Measurements from ENCODE around the gene TRABD2B. TPM values are rescaled to one million over a fixed set of nuclear protein-coding genes. Genes with fewer than 3 reads are reported as not detected.

The TRABD2B gene
- total and polyA plus RNA-seq, 2 donors: 2.4 to 6.1 TPM

DNA sequence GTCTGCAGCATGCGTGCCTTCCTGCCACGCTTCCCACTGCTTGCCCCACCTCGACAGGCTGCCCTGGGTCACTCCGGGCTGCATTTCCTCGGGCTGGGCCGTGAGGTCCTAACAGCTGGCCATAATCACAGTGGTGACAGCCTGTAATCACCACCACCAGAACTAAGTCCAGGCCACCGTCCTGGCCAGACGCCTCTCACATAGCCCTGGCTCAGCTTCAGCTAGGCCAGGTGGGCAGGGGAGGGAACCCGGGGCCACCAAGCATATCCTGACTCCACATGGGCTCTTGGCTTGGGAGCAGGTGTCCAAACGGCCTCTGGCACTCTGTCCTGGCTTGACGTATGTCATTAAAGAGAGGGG is 229.5 kb downstream of the TRABD2B start:
- Histone ChIP-seq H3K4me3 (ENCODE audit: low read depth, low read length) (no peak overlapping the region), H3K36me3 (ENCODE audit: insufficient read depth) (no peaks in the 10 kb centered on the region), H3K27ac (ENCODE audit: low read depth) (no peak overlapping the region), H3K4me1 (ENCODE audit: insufficient read depth) (no peaks in the 10 kb centered on the region)
- WGBS: 60% methylated on average over 11 of the region's 11 CpGs
- no peak for DNase-seq (ENCODE audit: extremely low spot score)

DNA sequence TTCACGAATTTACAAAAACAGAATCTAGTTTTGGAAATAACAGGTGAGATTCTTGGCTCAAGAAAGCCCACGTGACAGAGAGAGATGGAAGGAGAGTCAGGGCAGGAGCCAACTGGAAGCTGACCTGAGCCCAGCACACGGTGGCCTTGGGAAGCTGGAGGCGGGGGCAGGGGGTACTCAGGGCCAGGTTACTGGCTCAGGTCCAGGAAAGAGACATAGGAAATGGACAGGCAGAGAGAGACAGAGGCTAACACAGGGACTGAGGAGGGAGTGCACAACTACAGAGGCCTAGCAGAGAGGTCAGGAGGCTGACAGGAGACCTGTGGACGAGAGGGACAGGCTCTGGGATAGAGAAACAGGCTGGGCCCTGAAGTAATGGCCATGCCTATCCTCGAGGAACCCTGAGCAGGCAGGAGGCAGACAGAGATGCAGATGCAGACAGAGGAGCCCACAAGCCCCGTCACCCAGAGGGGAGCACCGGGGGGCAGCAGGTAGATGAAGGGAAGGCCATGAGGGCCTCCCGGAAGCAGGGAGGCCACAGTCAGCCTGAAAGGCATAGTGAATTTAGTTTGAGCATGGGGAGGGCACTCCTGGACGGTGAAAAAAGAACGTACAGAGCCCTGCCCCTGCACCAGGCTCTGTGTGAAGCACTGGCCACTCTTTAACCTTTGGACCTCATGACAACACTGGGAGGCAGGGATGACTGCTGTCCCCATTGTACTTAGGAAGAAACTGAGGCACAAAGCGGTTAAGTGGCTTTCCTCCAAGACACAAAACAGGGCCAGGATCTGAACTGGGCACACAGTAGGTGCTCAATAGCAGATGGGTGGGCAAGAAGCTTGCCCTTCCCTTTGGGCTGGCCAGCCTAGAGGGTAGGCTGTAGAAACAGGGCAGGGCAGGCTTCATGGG is 230.1 kb downstream of the TRABD2B start:
- no peaks in the 10 kb centered on the region for H3K4me1 ChIP-seq (ENCODE audit: insufficient read depth)
- DNase-seq (ENCODE audit: extremely low spot score): no peak
- H3K36me3 ChIP-seq (ENCODE audit: insufficient read depth): no peaks in the 10 kb centered on the region
- no peak overlapping the region for H3K27ac ChIP-seq (ENCODE audit: low read depth)
- H3K4me3 ChIP-seq (ENCODE audit: low read depth, low read length): no peak overlapping the region
- 84% methylated on average over 12 of the region's 12 CpGs for WGBS

DNA sequence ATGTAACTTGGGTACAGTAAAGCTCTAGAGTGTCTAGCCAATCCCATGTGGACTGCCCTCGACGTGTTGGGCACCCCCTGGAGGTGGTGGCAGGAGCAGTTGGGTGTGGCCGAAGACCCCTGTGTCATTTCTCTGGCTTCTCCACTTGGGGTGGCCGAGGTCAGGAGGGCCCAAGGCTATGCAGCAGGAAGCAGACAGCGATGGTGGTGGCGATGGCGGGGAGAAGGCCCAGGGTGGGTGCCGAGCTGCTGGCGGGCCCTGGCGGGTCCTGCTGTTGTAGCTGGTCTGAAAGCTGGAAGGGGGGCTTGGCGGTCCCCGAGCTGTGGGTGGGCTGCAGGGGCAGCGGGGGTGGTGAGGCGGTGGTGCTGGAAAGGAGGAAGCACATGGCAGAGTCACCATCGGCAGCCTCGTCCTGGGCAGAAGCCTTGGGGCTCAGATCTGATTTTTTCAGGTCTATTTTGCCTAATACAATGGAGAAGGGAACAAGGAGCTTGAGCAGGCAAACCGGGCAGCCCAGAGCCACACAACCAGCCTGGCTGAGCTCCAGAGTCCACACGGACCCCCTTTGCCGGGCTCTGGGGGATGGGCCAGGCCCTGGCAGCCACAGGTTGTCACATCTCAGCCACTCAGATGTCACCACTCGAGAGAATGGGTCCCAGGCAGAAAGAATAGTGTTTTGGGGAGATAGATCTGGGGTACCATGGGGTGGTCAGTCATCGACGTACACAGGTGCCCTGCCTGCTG is 231.3 kb downstream of the TRABD2B start:
- no peak overlapping the region for H3K27ac ChIP-seq (ENCODE audit: low read depth)
- H3K36me3 ChIP-seq (ENCODE audit: insufficient read depth): no peaks in the 10 kb centered on the region
- WGBS: 94% methylated on average over 22 of the region's 22 CpGs
- no peak overlapping the region for H3K4me3 ChIP-seq (ENCODE audit: low read depth, low read length)
- no peaks in the 10 kb centered on the region for H3K4me1 ChIP-seq (ENCODE audit: insufficient read depth)
- DNase-seq (ENCODE audit: extremely low spot score): no peak

DNA sequence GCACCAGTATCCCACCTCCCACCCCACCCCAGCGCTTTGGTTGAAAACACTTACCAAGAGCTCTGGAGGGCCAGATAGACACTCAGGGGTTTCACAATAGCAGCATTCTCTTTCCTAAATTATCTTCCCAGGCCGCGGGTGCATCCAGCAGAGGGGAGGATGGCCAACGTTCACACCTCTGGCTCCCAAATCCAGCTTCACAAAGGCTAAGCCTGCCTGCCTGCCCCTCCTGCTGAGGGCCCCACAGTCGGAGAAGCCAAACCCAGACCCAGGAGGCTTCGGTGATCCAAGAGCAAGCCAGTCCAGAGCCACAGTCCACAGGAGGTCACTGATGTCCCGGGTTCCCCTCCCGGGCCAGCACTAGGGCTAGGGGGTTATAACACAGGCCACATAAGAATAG is 231.9 kb downstream of the TRABD2B start:
- H3K4me1 ChIP-seq (ENCODE audit: insufficient read depth): no peaks in the 10 kb centered on the region
- H3K27ac ChIP-seq (ENCODE audit: low read depth): no peak overlapping the region
- DNase-seq (ENCODE audit: extremely low spot score): no peak
- H3K36me3 ChIP-seq (ENCODE audit: insufficient read depth): no peaks in the 10 kb centered on the region
- no peak overlapping the region for H3K4me3 ChIP-seq (ENCODE audit: low read depth, low read length)
- 82% methylated on average over 8 of the region's 8 CpGs for WGBS

DNA sequence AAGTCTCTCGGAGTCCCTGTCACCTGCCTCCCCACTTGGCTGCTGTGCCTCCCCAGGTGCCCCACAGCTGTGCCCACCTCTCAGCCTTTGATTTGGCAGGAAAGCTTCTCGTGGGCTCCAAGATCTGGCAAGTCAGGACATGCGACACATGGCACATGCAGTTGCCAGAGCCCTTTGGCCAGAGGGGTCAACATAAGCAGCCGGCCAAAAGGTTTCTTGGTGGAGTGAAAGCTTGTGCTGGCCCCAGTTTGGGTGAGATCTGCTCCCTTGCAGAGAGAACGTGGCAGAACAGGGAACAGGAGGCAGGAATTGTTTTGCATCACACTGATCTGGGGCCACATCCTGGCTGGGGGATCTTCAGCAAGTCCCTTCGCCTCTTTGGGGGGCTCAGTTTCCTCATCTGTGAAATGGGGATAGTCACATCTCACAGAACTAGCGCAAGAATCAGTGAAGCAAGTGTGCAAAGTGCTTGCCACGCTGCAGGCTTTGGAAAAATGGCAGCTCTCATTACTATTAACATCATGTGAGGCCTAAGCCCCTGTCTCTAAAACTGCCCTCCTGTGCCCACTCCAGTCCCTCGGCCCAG is 232.6 kb downstream of the TRABD2B start:
- WGBS: 93% methylated on average over 9 of the region's 9 CpGs
- Histone ChIP-seq H3K4me3 (ENCODE audit: low read depth, low read length) (no peak overlapping the region), H3K36me3 (ENCODE audit: insufficient read depth) (no peaks in the 10 kb centered on the region), H3K27ac (ENCODE audit: low read depth) (no peak overlapping the region), H3K4me1 (ENCODE audit: insufficient read depth) (no peaks in the 10 kb centered on the region)
- no peak for DNase-seq (ENCODE audit: extremely low spot score)

DNA sequence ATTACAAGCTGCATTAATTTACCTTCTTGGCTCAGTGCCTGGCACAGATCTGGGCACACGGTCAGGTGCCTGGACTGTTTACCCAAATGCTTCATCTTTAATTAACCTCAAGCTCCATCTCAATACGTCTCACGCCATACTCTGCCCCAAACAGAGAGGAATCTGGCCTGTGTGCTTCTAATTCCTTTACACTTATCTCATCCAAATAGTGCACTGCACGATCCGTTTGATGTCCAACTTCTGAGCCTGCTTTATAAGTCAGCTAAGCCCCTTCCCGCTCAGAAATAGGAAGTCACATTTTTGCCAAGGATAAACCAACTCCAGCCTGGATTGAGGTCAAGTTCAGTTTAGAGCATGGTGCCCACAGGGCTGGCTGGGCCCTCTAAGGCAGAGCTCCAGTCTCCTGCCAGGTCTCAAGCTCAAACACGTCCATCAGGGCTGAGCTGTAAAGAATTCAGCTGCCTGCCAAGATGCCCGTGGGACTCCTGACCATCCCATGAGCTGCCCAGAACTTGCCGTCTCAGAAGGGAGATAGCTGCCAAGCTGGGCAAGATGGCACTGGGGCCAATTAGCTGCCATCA is 233.5 kb downstream of the TRABD2B start:
- H3K27ac ChIP-seq (ENCODE audit: low read depth): no peak overlapping the region
- no peaks in the 10 kb centered on the region for H3K36me3 ChIP-seq (ENCODE audit: insufficient read depth)
- DNase-seq (ENCODE audit: extremely low spot score): no peak
- no peak overlapping the region for H3K4me3 ChIP-seq (ENCODE audit: low read depth, low read length)
- 31% methylated on average over 9 of the region's 9 CpGs for WGBS
- H3K4me1 ChIP-seq (ENCODE audit: insufficient read depth): no peaks in the 10 kb centered on the region

DNA sequence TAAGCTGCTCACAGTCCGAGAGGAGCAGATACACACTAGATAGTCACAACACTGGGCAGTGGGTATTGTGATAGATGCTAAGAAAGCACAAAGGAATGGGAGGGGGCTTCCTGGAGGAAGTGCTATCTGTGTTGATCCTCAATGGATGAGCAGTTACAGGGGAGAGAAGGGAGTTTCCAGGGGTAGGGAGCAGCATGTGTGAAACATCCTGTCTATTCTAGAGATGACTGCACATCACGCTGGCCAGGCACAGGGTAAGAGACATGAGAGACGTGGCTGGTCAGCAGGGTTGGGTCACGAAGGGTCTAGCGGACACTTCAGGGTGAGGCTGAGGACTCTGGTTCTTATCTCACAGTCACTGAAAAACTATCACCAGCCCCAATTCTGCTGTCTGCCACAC is 235.2 kb downstream of the TRABD2B start:
- Histone ChIP-seq H3K27ac (ENCODE audit: low read depth) (no peak overlapping the region), H3K4me3 (ENCODE audit: low read depth, low read length) (no peak overlapping the region), H3K4me1 (ENCODE audit: insufficient read depth) (no peaks in the 10 kb centered on the region), H3K36me3 (ENCODE audit: insufficient read depth) (no peaks in the 10 kb centered on the region)
- no peak for DNase-seq (ENCODE audit: extremely low spot score)
- 83% methylated on average over 5 of the region's 5 CpGs for WGBS

DNA sequence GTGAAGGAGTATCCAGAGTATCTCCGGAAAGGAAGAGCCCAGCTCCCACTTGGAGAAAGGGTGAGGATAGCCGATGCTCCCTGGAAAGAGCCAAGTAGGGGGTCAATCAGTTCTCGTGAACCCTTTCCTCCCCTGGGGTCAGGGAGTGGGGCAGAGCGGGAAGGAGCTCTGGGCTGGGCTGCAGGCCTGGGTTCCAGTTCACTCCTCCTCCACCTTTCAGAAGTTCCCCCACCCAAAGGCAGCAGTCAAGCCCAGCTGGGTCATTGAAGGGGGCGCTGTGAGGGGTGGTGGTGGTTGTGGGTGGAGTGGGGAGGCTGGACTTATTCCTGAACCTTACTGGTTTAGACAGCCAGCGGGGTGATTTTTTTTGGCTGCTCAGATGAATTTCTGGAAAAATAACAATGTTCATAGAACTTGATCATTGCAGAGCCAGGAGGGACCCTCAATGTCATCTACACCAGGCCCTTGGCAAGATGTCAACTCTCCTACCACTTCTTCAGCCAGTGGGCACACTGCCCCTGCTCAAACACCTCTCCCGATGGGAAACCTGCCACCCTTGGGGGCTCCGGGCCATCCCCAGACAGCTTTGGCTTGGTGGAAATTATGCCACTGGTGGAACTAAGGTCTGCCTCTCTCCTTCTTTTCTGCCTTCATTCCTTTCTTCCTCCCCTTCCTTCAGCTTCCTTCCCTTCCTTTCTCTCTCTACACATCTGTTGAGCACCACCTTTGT is 235.8 kb downstream of the TRABD2B start:
- no peak overlapping the region for H3K4me3 ChIP-seq (ENCODE audit: low read depth, low read length)
- no peak overlapping the region for H3K27ac ChIP-seq (ENCODE audit: low read depth)
- no peaks in the 10 kb centered on the region for H3K4me1 ChIP-seq (ENCODE audit: insufficient read depth)
- no peaks in the 10 kb centered on the region for H3K36me3 ChIP-seq (ENCODE audit: insufficient read depth)
- 93% methylated on average over 8 of the region's 8 CpGs for WGBS
- DNase-seq (ENCODE audit: extremely low spot score): no peak

DNA sequence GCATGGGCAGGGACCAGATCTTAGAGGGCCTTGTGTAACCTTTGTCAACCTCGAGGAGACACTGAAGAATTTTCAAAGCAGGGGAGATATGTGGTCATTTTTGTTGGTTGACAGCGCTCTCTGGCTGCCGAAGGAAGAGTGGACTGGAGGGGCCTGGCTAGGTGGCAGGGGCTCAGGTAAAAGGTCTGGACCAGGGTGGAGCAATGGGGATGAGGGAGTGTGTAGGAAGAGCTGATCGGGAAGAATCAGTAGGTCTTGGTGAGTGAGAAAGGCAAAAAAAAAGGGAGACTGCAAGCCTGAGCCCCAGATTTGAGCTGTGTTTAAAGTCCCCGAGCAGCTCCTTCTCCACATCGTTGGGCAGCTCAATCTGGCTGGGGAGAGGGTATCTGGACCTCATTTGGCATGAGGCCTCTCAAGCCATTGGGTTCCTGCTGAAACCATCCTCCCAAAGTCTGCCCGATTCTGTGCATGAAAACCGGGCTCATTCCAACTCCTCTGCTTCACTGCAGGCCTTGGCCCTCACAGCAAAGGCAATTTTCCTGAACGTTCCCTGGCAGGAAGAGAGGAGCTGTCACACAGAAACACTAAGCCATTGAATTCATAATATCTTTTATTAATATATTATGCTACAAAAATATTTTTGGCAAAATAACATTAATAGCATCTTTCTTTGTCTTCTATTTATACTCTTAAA is 237.1 kb downstream of the TRABD2B start:
- WGBS: 86% methylated on average over 9 of the region's 9 CpGs
- H3K4me3 ChIP-seq (ENCODE audit: low read depth, low read length): no peak overlapping the region
- no peaks in the 10 kb centered on the region for H3K4me1 ChIP-seq (ENCODE audit: insufficient read depth)
- H3K27ac ChIP-seq (ENCODE audit: low read depth): no peak overlapping the region
- no peak for DNase-seq (ENCODE audit: extremely low spot score)
- no peaks in the 10 kb centered on the region for H3K36me3 ChIP-seq (ENCODE audit: insufficient read depth)

DNA sequence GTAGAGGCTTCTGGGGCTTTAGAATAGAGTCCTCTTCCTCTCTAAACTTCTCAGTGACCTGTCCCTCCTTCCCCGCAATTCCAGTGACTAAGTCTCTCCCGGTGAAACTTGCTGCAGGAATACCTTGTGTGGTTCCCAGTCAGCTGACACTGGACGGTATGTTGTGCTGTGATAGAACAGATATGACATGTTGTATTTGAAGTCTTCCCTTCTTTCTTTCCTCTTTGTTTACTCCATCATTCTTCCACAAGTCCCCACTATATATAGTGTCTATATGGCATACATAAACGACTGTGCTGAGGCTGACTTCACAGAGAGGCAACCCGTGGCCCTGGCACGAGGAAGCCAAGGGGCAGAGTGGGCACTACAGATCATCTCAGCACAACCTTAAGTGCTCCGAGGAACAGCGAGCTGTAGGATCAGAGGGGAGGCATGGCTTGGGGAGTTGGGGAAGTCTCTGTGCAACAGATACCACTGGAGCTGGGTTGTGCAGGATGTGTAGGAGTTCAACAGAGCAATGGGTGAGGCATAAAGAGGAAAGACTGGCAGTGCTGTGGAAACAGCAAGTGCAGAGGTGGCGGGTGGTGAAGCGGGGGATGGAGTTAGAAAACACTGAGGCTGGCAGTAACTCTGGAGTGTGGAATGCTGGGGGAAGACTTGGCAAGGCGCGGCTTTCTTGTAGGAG is 237.8 kb downstream of the TRABD2B start:
- Histone ChIP-seq H3K4me3 (ENCODE audit: low read depth, low read length) (no peak overlapping the region), H3K4me1 (ENCODE audit: insufficient read depth) (no peaks in the 10 kb centered on the region), H3K27ac (ENCODE audit: low read depth) (no peak overlapping the region), H3K36me3 (ENCODE audit: insufficient read depth) (no peaks in the 10 kb centered on the region)
- 91% methylated on average over 12 of the region's 12 CpGs for WGBS
- DNase-seq (ENCODE audit: extremely low spot score): no peak

DNA sequence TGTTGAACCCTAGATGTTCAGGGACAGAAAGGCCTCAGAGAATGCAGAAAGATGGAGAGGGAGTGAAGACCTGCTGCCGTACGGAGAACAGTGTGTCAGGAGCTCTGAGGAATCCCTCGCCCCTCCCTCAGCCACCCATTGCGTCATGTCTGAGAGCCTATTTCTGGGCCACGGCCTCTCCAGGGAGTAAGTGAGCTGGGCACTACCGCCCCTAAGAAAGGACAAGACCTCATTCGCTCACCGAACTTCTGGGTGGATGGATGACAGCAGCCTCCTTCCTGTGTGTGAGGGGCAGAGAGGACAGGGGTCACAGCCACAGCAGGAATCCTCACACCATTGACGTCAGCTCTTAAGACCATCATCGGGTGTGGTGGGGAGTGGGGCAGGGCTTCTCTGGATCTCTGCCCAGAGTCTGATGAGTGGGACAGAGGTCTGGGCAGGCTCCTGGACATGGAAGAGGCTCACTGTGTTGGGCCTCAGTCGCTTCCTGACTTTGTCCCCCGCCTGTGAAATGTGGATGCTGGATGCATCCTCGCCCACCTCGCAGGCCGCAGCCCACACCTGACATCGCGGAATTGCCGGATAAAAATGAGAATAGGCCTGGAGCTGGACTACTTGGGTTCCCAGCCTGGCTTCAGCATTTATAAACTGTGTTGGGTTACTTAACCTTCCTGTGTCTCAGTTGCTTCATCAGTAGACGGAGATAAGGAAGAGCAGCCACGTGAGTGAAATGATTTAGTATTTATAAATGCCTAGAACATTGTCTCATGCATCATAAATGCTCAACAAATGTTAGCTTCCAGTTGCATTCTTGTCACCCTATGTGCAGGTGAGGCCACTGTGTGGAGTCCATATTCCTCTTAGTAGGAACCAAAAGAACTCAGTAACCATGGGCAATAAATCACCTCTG is 238.6 kb downstream of the TRABD2B start:
- no peak overlapping the region for H3K27ac ChIP-seq (ENCODE audit: low read depth)
- no peak overlapping the region for H3K4me3 ChIP-seq (ENCODE audit: low read depth, low read length)
- no peaks in the 10 kb centered on the region for H3K36me3 ChIP-seq (ENCODE audit: insufficient read depth)
- DNase-seq (ENCODE audit: extremely low spot score): no peak
- 79% methylated on average over 20 of the region's 20 CpGs for WGBS
- H3K4me1 ChIP-seq (ENCODE audit: insufficient read depth): no peaks in the 10 kb centered on the region

Data from urinary bladder (tissue), 4 donors.